Muscle of leg (tissue), 16 donors: ENCODE results near the gene PRKCI. TPM values are rescaled to one million over a fixed set of nuclear protein-coding genes. Genes with fewer than 3 reads are reported as not detected.
"Not testable (repeated sequence)": the region's sequence is repeated elsewhere in the genome, so short reads cannot be mapped to it uniquely, and the experiment has no call there.

Source experiments
- DNase-seq: peaks from one replicate; pipeline ENCODE4 v3.0.0; 2013
- H3K27ac ChIP-seq: one replicate; pipeline ENCODE4 v1.5.1; 2013; ENCODE audit warnings: mild to moderate bottlenecking, low read length, control low read depth
- H3K27me3 ChIP-seq: one replicate; pipeline ENCODE4 v1.6.1; 2013; ENCODE audit warnings: low read length; ENCODE audit not compliant: control insufficient read depth, insufficient read depth
- H3K36me3 ChIP-seq: one replicate; pipeline ENCODE4 v1.6.1; 2013; ENCODE audit warnings: low read length; ENCODE audit not compliant: control insufficient read depth, insufficient read depth
- H3K4me1 ChIP-seq: one replicate; pipeline ENCODE4 v1.6.1; 2013; ENCODE audit warnings: low read length; ENCODE audit not compliant: control insufficient read depth, insufficient read depth
- H3K4me3 ChIP-seq: one replicate; pipeline ENCODE4 v1.5.1; 2013; ENCODE audit warnings: low read length, control low read depth
- H3K9me3 ChIP-seq: replicated peaks from 2 replicates; pipeline ENCODE4 v1.6.1; 2013; ENCODE audit warnings: low read depth, low read length; ENCODE audit not compliant: control insufficient read depth
- WGBS: methylation state at CpG from one replicate; pipeline ENCODE4 v1.1.5; 2013; ENCODE audit warnings: missing lambda C conversion rate; ENCODE audit not compliant: insufficient coverage; 5-methylcytosine and 5-hydroxymethylcytosine counted together
- long read RNA-seq, 11 donors: transcript quantifications; one replicate each; lab custom pipeline, GENCODE V29; 2026
- polyA plus RNA-seq, 8 donors: library from polyadenylated mRNA; unstranded; fragments of 120-200 nt; gene quantifications; one replicate each; pipeline versions ENCODE4 v1.2.1 to v1.2.3, GENCODE V29; 2013; ENCODE audit warnings: inconsistent platforms in 1 of 8, low replicate concordance in 1 of 8; ENCODE audit not compliant: insufficient read length in 8 of 8, insufficient read depth in 1 of 8
- total RNA-seq: library from RNA; stranded (reverse); fragments of 120-200 nt; gene quantifications from one replicate; pipeline ENCODE4 v1.2.4, GENCODE V29; 2013

The PRKCI gene
- 23.9 TPM for total RNA-seq
- 10 to 100 TPM; 14.1 to 24.7 (median 17.6) TPM for polyA plus RNA-seq
- long read RNA-seq, donor 1, partial matches to known transcripts: 0 of 2 reads
- long read RNA-seq, donor 1, other reads (novel, unspliced or antisense): 0 of 2 reads
- long read RNA-seq, donor 2: 0 reads
- long read RNA-seq, donor 3, full-length matches to known transcripts: 8 of 18 reads
- long read RNA-seq, donor 3, partial matches to known transcripts: 10 of 18 reads
- long read RNA-seq, donor 3, other reads (novel, unspliced or antisense): 0 of 18 reads
- long read RNA-seq, donor 4: 0 reads
- long read RNA-seq, donor 5, full-length matches to known transcripts: 14 of 20 reads
- long read RNA-seq, donor 5, partial matches to known transcripts: 6 of 20 reads
- long read RNA-seq, donor 5, other reads (novel, unspliced or antisense): 0 of 20 reads
- long read RNA-seq, donor 6, full-length matches to known transcripts: 9 of 9 reads
- long read RNA-seq, donor 6, partial matches to known transcripts: 0 of 9 reads
- long read RNA-seq, donor 6, other reads (novel, unspliced or antisense): 0 of 9 reads
- long read RNA-seq, donor 7, full-length matches to known transcripts: 6 of 16 reads
- long read RNA-seq, donor 7, partial matches to known transcripts: 10 of 16 reads
- long read RNA-seq, donor 7, other reads (novel, unspliced or antisense): 0 of 16 reads
- long read RNA-seq, donor 8, full-length matches to known transcripts: 3 of 3 reads
- long read RNA-seq, donor 8, partial matches to known transcripts: 0 of 3 reads
- long read RNA-seq, donor 8, other reads (novel, unspliced or antisense): 0 of 3 reads
- long read RNA-seq, donor 9, full-length matches to known transcripts: 11 of 11 reads
- long read RNA-seq, donor 9, partial matches to known transcripts: 0 of 11 reads
- long read RNA-seq, donor 9, other reads (novel, unspliced or antisense): 0 of 11 reads
- long read RNA-seq, donor 10, full-length matches to known transcripts: 3 of 10 reads
- long read RNA-seq, donor 10, partial matches to known transcripts: 7 of 10 reads
- long read RNA-seq, donor 10, other reads (novel, unspliced or antisense): 0 of 10 reads
- long read RNA-seq, donor 11, full-length matches to known transcripts: 6 of 6 reads
- long read RNA-seq, donor 11, partial matches to known transcripts: 0 of 6 reads
- long read RNA-seq, donor 11, other reads (novel, unspliced or antisense): 0 of 6 reads

- H3K9me3 ChIP-seq: no peaks in the 10 kb centered on the region
- DNase-seq: peak; percentile 99
- no peaks in the 10 kb centered on the region for H3K4me1 ChIP-seq
- under 1% methylated on average over 54 of the region's 60 CpGs for WGBS
- H3K27ac ChIP-seq: peak within 1 kb of the TSS; percentile 89
- peak within 1 kb of the TSS; percentile 79 for H3K4me3 ChIP-seq
- no peaks in the 10 kb centered on the region for H3K36me3 ChIP-seq
- H3K27me3 ChIP-seq: peaks cover 2% of the 10 kb centered on the region
These were observed at the start of gene PRKCI for GRCh38 chr3:170221924-170222646. Gene PRKCI (plus strand): TSS chr3:170222424. CDS start chr3:170222670, 246 bp downstream.

GRCh38 chr3:170178651-170179050 is 43.6 kb upstream of the PRKCI start:
- no peaks in the 10 kb centered on the region for H3K9me3 ChIP-seq
- 77% methylated on average over 2 of the region's 3 CpGs for WGBS
- no peaks in the 10 kb centered on the region for H3K27me3 ChIP-seq
- DNase-seq: no peak
- H3K27ac ChIP-seq: no peak overlapping the region
- no peak overlapping the region for H3K4me3 ChIP-seq
- peaks cover 31% of the 10 kb centered on the region for H3K36me3 ChIP-seq
- H3K4me1 ChIP-seq: peaks cover 10% of the 10 kb centered on the region

- no peaks in the 10 kb centered on the region for H3K27me3 ChIP-seq
- H3K27ac ChIP-seq: peak overlapping the region; percentile 97
- no peak overlapping the region for H3K4me3 ChIP-seq
- peaks cover 10% of the 10 kb centered on the region for H3K4me1 ChIP-seq
- H3K9me3 ChIP-seq: no peaks in the 10 kb centered on the region
- H3K36me3 ChIP-seq: peaks cover 27% of the 10 kb centered on the region
- WGBS: no CpG with 5 or more reads among the region's 1 CpG
- DNase-seq: no peak
These were observed 42.8 kb upstream of the PRKCI start for GRCh38 chr3:170179432-170179831.

- H3K9me3 ChIP-seq: no peaks in the 10 kb centered on the region
- 14% methylated on average over 6 of the region's 16 CpGs for WGBS
- peak; percentile 38 for DNase-seq
- peak overlapping the region; percentile 99 for H3K4me3 ChIP-seq
- peak overlapping the region; percentile 97 for H3K27ac ChIP-seq
- peaks cover 10% of the 10 kb centered on the region for H3K4me1 ChIP-seq
- H3K27me3 ChIP-seq: no peaks in the 10 kb centered on the region
- peaks cover 24% of the 10 kb centered on the region for H3K36me3 ChIP-seq
These were observed 41.9 kb upstream of the PRKCI start for GRCh38 chr3:170180079-170180907.

GRCh38 chr3:170180908-170181885 is 41.0 kb upstream of the PRKCI start, which contains the start of gene PHC3:
Gene PHC3 (minus strand): TSS chr3:170181733. CDS start chr3:170181715, 18 bp downstream.
- DNase-seq: peak; percentile 97
- Histone ChIP-seq H3K4me3 (peak within 1 kb of the TSS; percentile 99), H3K27me3 (no peaks in the 10 kb centered on the region), H3K27ac (peak within 1 kb of the TSS; percentile 97), H3K4me1 (peaks cover 10% of the 10 kb centered on the region), H3K9me3 (no peaks in the 10 kb centered on the region), H3K36me3 (peaks cover 20% of the 10 kb centered on the region)
- WGBS: 0% methylated on average over 68 of the region's 71 CpGs

- H3K36me3 ChIP-seq: no peaks in the 10 kb centered on the region
- H3K27me3 ChIP-seq: no peaks in the 10 kb centered on the region
- 79% methylated on average over 4 of the region's 4 CpGs for WGBS
- no peak for DNase-seq
- H3K4me3 ChIP-seq: no peak overlapping the region
- no peaks in the 10 kb centered on the region for H3K4me1 ChIP-seq
- H3K27ac ChIP-seq: no peak overlapping the region
- H3K9me3 ChIP-seq: no peaks in the 10 kb centered on the region
These were observed 32.6 kb upstream of the PRKCI start for GRCh38 chr3:170189398-170190256.

- H3K36me3 ChIP-seq, DNase-seq, H3K27ac ChIP-seq, H3K4me1 ChIP-seq, H3K27me3 ChIP-seq, H3K4me3 ChIP-seq, H3K9me3 ChIP-seq: not testable (repeated sequence)
- WGBS: no CpG with 5 or more reads among the region's 3 CpGs
These were observed 26.5 kb upstream of the PRKCI start for GRCh38 chr3:170195759-170196158.
